ENCODE results near the gene SPOCD1.
A peak's percentile ranks its signal among the peaks of the same experiment; 100 is the strongest.

The SPOCD1 gene

DNA sequence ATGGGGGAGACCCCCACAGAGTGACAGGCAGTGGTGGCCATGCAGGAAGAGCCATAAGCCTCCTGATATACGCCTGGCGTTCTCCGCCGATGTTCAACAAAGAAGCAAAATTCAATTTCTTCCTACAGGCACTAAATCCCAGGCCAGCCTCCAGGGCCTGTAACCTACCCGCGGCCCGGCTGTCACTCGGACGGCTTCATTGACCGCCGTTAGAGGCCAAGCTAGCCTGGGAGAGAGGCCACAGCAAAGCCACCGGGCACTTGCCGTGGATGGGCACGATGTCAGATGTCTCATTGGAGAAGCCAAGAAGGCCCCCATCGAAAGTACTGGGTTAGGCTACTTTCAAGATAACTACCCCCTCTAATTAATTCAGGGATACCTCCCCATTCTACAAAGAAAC is 61.4 kb downstream of the SPOCD1 start:
- DNase-seq: no peak

GRCh38 chr1:31753707-31754349 is 62.0 kb downstream of the SPOCD1 start:
- no peak for DNase-seq

- DNase-seq: no peak
Measured at GRCh38 chr1:31752952-31753475, 62.8 kb downstream of the SPOCD1 start.

DNA sequence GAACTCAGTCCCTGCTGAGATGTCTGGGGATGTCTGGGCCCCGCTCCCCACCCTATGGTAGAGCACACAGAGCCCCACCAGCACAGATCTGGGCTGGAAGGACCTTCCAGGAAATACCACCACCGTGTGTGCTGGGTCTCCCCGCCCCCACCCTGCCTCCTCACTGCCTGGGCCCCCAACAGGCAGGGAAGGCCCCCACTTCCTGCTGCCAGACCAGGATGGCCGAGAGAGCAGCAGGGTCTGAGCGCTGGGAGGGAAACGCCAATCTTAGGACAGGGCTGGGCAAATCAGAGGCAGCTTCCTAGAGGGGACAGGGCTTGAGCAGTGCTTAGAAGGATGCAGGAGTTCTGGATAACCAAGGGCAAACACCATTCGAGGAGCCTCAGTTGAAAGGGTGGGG is 63.6 kb downstream of the SPOCD1 start:
- DNase-seq: no peak

DNA sequence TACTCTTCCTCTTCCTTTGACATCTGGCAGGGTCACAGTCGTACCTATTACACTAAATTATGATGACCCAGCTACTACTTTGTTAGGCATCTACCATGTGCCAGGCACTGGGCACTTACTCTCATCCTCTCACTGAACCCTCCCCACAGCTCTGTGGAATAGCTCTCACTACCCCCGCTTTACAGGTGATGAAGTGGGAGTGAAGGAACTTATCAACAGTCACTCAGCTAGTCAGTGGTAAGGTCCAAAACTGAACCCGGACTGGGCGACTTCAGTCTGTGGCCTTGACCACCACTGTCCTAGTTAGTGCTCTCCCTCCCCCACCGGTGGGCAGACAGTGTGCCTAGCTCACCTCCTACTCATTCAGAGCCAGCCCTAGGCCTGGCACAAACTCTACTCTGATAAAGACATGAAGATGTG is 64.0 kb downstream of the SPOCD1 start:
- DNase-seq: no peak

DNA sequence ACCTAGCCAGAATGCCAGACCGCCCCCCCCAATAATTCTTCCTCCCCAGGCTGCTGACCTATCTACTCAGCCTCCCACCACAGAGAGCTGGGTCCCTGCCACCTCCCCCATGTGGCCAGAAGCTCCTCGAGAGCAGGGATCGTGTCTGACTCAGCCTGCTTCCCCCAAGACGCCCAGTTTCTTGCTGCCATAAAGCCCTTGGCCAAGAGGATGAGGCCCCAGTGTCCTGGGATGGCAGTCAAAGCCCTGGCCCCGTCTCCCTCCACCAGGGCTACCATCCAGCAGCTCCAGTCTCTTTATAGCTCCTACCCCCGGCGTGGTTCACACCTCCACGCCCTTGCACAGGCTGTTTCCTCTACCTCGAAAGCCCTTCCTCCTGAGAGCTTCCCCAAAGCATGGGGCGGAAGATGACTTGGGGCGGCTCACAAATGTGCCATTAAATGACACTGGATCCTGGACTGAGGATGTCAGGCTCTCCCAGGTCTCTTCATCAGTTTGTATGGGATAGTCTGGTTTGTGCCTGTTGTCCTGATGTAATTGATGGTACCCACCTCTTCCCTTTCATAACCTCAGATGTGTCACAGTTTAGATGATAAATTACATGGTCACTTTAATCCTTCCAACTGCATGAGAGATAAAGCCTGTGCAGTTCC is 64.8 kb downstream of the SPOCD1 start:
- DNase-seq: no peak

DNA sequence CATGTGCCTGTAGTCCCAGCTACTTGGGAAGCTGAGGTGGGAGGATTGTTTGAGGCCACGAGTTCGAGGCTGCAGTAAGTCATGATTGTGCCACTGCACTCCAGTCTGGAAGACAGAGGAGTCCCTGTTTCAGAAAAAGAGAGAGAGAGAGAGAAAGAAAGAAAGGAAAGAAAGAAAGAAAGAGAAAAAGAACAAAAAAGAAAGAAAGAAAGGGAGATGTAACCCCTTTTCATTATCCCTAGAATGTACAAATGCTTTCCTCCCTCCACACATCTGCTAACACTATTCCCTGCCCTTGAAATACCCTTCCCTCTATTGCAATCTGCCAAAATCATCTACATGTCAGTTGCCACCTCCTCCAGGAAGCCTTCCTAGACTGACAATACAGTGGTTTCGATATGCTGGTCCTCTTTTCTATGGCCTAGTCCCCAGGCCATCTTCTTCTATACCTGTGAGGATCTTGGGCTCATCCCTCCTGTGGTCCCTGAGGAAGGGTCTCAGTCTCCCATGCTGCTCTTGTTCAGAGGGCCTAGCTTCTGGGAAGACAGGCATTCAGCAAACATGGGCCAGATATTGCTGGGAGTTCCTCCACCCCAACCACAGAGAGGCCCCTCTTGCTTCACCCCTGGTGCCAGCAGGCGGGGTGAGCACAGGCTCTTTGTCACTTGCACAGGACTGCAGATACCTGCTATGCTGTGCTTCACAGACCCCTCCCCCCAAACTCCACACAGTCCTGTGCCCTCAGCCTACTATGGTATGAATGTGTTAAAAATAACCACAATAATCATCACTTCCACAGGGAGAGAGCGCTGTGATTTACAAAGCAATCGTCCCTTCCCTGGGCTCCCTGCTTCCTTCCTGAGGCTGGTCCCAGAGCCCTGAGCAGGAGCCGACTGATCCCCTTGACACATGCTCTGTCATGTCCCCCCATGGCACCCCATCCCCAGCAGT is 65.8 kb downstream of the SPOCD1 start:
- no peak for DNase-seq

DNA sequence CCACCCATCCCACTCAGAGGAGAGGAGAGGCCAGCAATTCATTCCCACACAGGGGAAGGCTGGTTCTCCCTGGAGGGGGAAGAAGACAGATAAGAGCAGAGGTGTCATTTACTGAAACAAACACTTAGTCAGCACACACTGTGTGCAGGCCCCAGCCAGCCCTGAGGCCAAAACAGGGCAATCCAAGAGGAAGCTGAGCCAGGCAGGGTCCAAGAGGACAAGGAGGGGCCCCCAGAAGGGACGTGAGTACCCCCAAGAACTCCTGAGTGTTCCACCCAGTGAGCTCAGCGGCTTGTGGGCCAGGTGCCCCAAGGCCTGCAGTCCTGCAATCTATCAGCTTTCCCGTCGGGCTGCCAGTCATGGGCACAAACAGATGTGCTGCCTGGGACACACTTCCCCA is 67.5 kb downstream of the SPOCD1 start:
- no peak for DNase-seq

DNA sequence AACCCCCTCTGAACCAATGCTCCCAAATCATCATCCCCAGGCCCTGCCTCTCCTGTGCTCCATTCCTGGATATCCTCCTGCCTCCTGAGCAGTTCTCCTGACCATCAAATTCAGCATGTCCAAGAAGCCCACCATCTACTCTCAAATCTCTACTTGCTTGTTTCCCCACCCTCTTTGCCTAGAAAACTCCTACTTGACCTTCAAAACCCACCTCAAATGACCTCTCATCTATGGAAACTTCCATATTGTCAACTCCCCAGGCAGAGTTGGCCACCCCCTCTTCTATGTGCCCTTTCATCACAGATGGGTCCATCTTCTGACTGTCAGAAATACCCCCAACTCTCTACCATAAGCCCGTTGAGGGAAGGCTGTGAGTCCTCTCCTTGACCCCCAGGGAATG is 68.5 kb downstream of the SPOCD1 start:
- no peak for DNase-seq

DNA sequence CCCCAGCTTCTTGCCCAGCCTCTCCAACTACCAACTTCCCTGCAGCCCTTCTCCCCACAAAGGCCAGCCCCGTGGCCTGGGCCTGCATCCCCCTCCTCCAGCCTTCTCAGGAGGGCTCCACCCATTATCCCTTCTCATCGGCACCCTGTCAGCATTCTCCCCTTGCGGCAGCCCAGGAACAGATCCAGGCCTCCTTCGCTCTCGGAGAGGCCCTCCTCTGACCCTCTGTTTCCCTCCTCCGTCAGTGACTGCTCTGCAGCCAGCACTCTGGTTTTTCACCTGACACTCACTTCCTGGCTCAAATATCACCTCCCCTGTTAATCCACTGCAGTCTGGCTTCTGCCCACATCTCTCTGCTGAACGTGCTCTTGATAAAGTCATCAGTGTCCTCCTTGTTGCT is 69.1 kb downstream of the SPOCD1 start:
- DNase-seq: no peak

GRCh38 chr1:31745946-31746670 is 69.7 kb downstream of the SPOCD1 start:
- DNase-seq: no peak

DNA sequence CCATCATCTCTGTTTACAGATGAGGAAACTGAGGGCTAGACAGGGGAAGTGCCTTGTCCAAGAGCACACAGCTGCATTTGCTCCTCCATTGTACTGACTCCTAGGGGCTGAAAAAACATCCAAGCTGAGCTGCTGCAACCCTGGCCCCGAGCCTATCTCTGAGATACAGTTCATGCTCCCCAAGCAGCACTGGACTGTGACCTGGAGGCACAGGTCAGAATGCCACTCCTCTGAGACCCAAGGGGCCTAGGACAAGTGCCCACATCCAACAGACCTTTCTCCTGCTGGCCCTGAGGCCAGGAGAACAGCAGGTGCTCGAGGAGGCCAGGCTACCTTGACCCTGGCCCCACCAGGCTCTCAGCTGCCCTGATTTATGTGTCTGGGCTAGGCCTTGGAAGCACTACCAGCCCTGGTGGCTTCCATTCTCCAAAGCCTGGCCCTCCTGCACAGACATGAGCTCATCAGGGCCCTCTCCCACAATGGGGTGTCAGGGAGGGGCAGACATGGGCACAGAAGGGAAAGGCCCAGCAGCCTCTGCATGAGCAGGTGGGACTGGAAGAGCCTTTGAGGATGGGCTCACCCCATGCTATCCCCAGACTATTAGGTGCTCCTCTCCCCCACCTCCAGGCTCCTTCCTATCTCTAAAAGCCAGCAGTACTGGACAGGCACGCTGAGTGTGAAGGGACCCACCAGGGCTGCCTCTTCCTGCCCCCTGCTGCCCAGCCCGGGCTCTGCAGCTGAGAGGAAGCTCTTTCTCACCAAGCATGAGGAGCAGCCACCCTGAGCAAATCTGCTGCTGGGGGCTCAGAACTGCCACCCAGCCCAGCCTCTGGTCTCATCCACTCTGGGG is 70.5 kb downstream of the SPOCD1 start:
- peak; percentile 78 for DNase-seq

DNA sequence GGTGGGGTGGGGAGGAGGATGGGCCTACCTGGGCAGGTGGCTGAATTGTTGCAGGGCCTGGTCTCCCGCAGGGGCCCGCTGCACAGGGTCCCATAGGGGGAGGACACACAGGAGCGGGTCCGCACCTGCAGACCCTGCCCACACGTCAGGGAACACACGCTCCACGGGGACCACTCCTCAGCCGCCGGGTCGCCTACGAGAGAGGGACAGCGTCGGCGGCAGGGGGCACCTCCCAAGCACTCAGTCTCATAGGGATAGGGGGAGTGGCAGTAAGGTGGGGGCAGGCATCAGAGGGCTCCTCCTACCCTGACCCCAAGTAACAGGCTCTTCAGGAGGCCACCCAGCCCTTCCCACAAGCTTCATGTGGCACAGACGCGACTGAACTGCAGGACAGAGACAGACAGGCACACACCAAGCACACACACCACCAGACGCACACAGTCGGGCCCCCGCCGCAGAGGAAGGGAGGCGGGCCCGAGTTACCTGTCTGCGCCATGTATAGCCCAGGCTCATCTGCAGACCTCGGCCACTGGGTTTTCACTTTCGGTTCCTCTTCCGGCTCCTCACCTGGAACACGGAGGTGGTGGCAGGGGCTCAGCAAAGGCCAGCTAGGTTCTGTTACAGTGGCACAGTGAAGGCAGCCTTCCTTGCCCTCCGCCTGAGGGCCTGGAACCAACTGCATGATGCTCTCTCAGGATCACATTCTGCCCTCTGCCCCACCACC is 71.5 kb downstream of the SPOCD1 start:
- no peak for DNase-seq

- no peak for DNase-seq
Measured at GRCh38 chr1:31742462-31743212, 73.2 kb downstream of the SPOCD1 start.
